Endothelial cell of umbilical vein (primary cell): Measurements from ENCODE around the gene PPTC7. TPM values are rescaled to one million over a fixed set of nuclear protein-coding genes. Genes with fewer than 3 reads are reported as not detected.

Experiments
- BruUV-seq: library from RNA; stranded (reverse); fragments of 400-500 nt; replicated peaks from 2 replicates; lab custom pipeline; 2021; lab: Mats Ljungman, UMichigan
- CTCF ChIA-PET: fragments of 300-600, 350-600 bp; sonication (Branson Sonifier 250); formaldehyde crosslinking; loops from one replicate; lab custom pipeline; 2021; ENCODE audit warnings: antibody characterized with exemption, inconsistent platforms; lab: Charles Lee
- POLR2A ChIA-PET: fragments of 300-600, 350-600 bp; sonication (Branson Sonifier 250); formaldehyde crosslinking; loops from one replicate; lab custom pipeline; 2021; ENCODE audit warnings: antibody characterized with exemption, inconsistent platforms; lab: Charles Lee
- DNase-seq: peaks from one replicate; pipeline ENCODE4 v3.0.0-alpha.2; 2011; ENCODE audit warnings: low read depth, low spot score
- FAIRE-seq: peaks from 2 replicates; lab custom pipeline; 2011; peaks lifted over from hg19 to GRCh38; lab: Jason Lieb, UNC
- H2AFZ ChIP-seq: 2 replicates; pipeline ENCODE4 v1.6.0; 2012; ENCODE audit warnings: low read depth, low read length, control low read depth, inconsistent platforms
- H3K27ac ChIP-seq: 2 replicates; pipeline ENCODE4 v1.5.1; 2011; ENCODE audit warnings: low read depth, mild to moderate bottlenecking, control low read depth, low read length, moderate library complexity; ENCODE audit not compliant: insufficient read depth
- H3K27me3 ChIP-seq, 2 experiments: 2 replicates each; pipeline versions ENCODE4 v1.6.0 to v1.6.1; 2011; ENCODE audit warnings: low read length in 2 of 2, mixed read lengths in 1 of 2; ENCODE audit not compliant: control insufficient read depth in 2 of 2, insufficient read depth in 2 of 2
- H3K36me3 ChIP-seq, 2 experiments: 2 replicates in 1 of 2; 3 replicates in 1 of 2; pipeline ENCODE4 v1.5.1; 2011; ENCODE audit warnings: low read length in 2 of 2, mild to moderate bottlenecking in 1 of 2, moderate library complexity in 1 of 2; ENCODE audit not compliant: control insufficient read depth in 2 of 2, insufficient read depth in 2 of 2; ENCODE audit errors: extremely low read depth in 1 of 2
- H3K4me1 ChIP-seq: 3 replicates; pipeline ENCODE4 v1.5.1; 2011; ENCODE audit warnings: mild to moderate bottlenecking, low read length; ENCODE audit not compliant: control insufficient read depth, insufficient read depth; ENCODE audit errors: extremely low read depth
- H3K4me2 ChIP-seq: 2 replicates; pipeline ENCODE4 v1.6.1; 2011; ENCODE audit warnings: low read length, control low read depth, mixed read lengths; ENCODE audit not compliant: insufficient read depth
- H3K4me3 ChIP-seq, 3 experiments: fragments of 200-600 bp in 1 of 3; sonication (generic), shearing (Covaris generic) in 1 of 3; replicated peaks in 1 of 3; 2 replicates each; pipeline ENCODE4 v1.5.1; 2011 to 2016; ENCODE audit warnings: control low read depth in 3 of 3, low read length in 3 of 3, mild to moderate bottlenecking in 2 of 3, inconsistent platforms in 1 of 3, low read depth in 1 of 3, moderate library complexity in 1 of 3; ENCODE audit not compliant: insufficient read depth in 1 of 3
- H3K79me2 ChIP-seq: 2 replicates; pipeline ENCODE4 v1.6.0; 2012; ENCODE audit warnings: low read length, inconsistent platforms; ENCODE audit not compliant: control insufficient read depth, insufficient read depth
- H3K9ac ChIP-seq: replicated peaks from 2 replicates; pipeline ENCODE3; 2011; ENCODE audit warnings: low read length, control low read depth; ENCODE audit not compliant: insufficient read depth; ENCODE audit errors: extremely low read depth
- H3K9me1 ChIP-seq: replicated peaks from 3 replicates; pipeline ENCODE4 v1.6.0; 2011; ENCODE audit warnings: mild to moderate bottlenecking, low read length; ENCODE audit not compliant: control insufficient read depth, insufficient read depth; ENCODE audit errors: extremely low read depth
- H3K9me3 ChIP-seq: replicated peaks from 2 replicates; pipeline ENCODE4 v1.5.1; 2012; ENCODE audit warnings: low read length, inconsistent platforms; ENCODE audit not compliant: control insufficient read depth, insufficient read depth
- H4K20me1 ChIP-seq: replicated peaks from 2 replicates; pipeline ENCODE3; 2011; ENCODE audit warnings: mild to moderate bottlenecking, low read length; ENCODE audit not compliant: control insufficient read depth, insufficient read depth; ENCODE audit errors: extremely low read depth
- CTCF ChIP-seq, 2 donors: IDR thresholded peaks; 1 replicate in 1 of 2; 2 replicates in 1 of 2; pipeline ENCODE4 v1.5.1; 2011; ENCODE audit warnings: low read length in 2 of 2, mild to moderate bottlenecking in 2 of 2, moderate library complexity in 2 of 2, control low read depth in 1 of 2, inconsistent platforms in 1 of 2, low read depth in 1 of 2; ENCODE audit not compliant: insufficient read depth in 1 of 2; ENCODE audit errors: extremely low read depth in 1 of 2
- EZH2 ChIP-seq: IDR thresholded peaks from 2 replicates; pipeline ENCODE4 v1.6.1; 2012; ENCODE audit warnings: borderline replicate concordance, low read depth, mild to moderate bottlenecking, moderate library complexity, low read length, inconsistent platforms; ENCODE audit not compliant: severe bottlenecking
- FOS ChIP-seq: IDR thresholded peaks from 2 replicates; pipeline ENCODE4 v1.6.1; 2011; ENCODE audit warnings: mild to moderate bottlenecking, low read length, moderate library complexity, borderline replicate concordance; ENCODE audit not compliant: insufficient read depth
- GATA2 ChIP-seq: IDR thresholded peaks from 2 replicates; pipeline ENCODE4 v1.7.0; 2011; ENCODE audit warnings: low read depth, mild to moderate bottlenecking, moderate library complexity, mixed read lengths, low read length; ENCODE audit not compliant: insufficient read length, insufficient read depth
- JUN ChIP-seq: IDR thresholded peaks from 2 replicates; pipeline ENCODE4 v1.6.1; 2011; ENCODE audit warnings: borderline replicate concordance, low read depth; ENCODE audit not compliant: insufficient read length, insufficient read depth
- MAX ChIP-seq: IDR thresholded peaks from 2 replicates; pipeline ENCODE4 v1.6.1; 2011; ENCODE audit not compliant: insufficient read depth, insufficient read length
- MYC ChIP-seq: IDR thresholded peaks from one replicate; pipeline ENCODE4 v1.6.1; 2011; ENCODE audit warnings: mild to moderate bottlenecking, low read depth, low read length
- POLR2A ChIP-seq: IDR thresholded peaks from 2 replicates; pipeline ENCODE4 v1.6.1; 2012; ENCODE audit warnings: low read depth, mild to moderate bottlenecking, control low read depth, low read length
- POLR2AphosphoS5 ChIP-seq: IDR thresholded peaks from 2 replicates; pipeline ENCODE4 v1.6.1; 2012; ENCODE audit warnings: low read depth, mild to moderate bottlenecking, control low read depth, low read length, moderate library complexity; ENCODE audit not compliant: insufficient read depth
- dilution Hi-C: fragments of 300-500 bp; cut with MboI; formaldehyde crosslinking; loops from one replicate; pipeline ENCODE4 v1.15.0; 2019; ENCODE audit warnings: low sequenced_read_pairs; ENCODE audit not compliant: extremely low pct_ligation_motif_present
- intact Hi-C: fragments of 100-400 bp; cut with micrococcal nuclease; formaldehyde crosslinking; loops from one replicate; pipeline ENCODE4 v1.10.0; 2022
- polyA plus RNA-seq, 4 experiments: library from polyadenylated mRNA; depleted of rRNA in 3 of 4; stranded (reverse) in 3 of 4; unstranded in 1 of 4; fragments of >200 nt; gene quantifications; 2 replicates each; pipeline versions ENCODE4 v1.2.1 to v1.2.3, GENCODE V29; 2011 to 2012; ENCODE audit warnings: missing spikeins in 1 of 4
- total RNA-seq: library from RNA; stranded (reverse); gene quantifications from 2 replicates; pipeline ENCODE4 v1.2.3, GENCODE V29; 2021

Gene PPTC7
- total and polyA plus RNA-seq, 2 donors (not counting 3 experiments of a cell fraction or from before 2014, with no cell fraction given): 8.4 to 15.2 TPM

GRCh38 chr12:110533607-110534006 lies 49.5 kb downstream of the PPTC7 start:
- Histone ChIP-seq H3K27me3 (no peaks in the 10 kb centered on the region), H3K4me1 (no peaks in the 10 kb centered on the region), H2AFZ (no peak overlapping the region), H3K79me2 (peaks cover 7% of the 10 kb centered on the region), H3K27ac (no peak overlapping the region), H3K9ac (no peak overlapping the region), H4K20me1 (no peaks in the 10 kb centered on the region), H3K9me1 (no peaks in the 10 kb centered on the region), H3K4me2 (no peak overlapping the region), H3K4me3 (no peak overlapping the region), H3K9me3 (no peaks in the 10 kb centered on the region), H3K36me3 (peaks cover 7 to 8% of the 10 kb centered on the region in 2 experiments)
- DNase-seq: no peak
- ChIA-PET POLR2A (no interaction called here), CTCF (interaction anchor here (1.0 to 1.5 kb wide), 3 partner anchors 10 to 67 kb away, joined by 4 to 7 read pairs (median 5); no protein-coding TSS in a partner anchor)
- TF ChIP-seq EZH2: no peak
- TF ChIP-seq GATA2: no peak
- TF ChIP-seq CTCF (IDR thresholded peaks at IDR 0.05; ENCODE audit: extremely low read depth in 1 of 2, insufficient read depth in 1 of 2, low read depth in 1 of 2, low read length in 2 of 2): no peak
- no peak for TF ChIP-seq POLR2A
- TF ChIP-seq MYC: no peak
- TF ChIP-seq FOS: no peak
- no peak for TF ChIP-seq JUN
- TF ChIP-seq MAX: no peak
- TF ChIP-seq POLR2AphosphoS5: no peak
- dilution Hi-C loops: no loop called here
- intact Hi-C loops: no loop called here
- no peak for FAIRE-seq
- no TSS peak for BruUV-seq
